ENCODE measurements around the gene FERMT1.

Gene FERMT1

GRCh38 chr20:6048391-6048790, 74.4 kb downstream of the FERMT1 start:
- DNase-seq, result no peak
- Histone ChIP-seq H3K4me3 (ENCODE audit: insufficient read depth, low read depth, low read length, poor library complexity, severe bottlenecking) (no peak overlapping the region), H3K27ac (ENCODE audit: insufficient read depth, low read length, poor library complexity, severe bottlenecking) (no peak overlapping the region), H3K9me3 (ENCODE audit: control insufficient read depth, low read length) (no peaks in the 10 kb centered on the region), H3K4me1 (ENCODE audit: control insufficient read depth, insufficient read depth, low read length, poor library complexity, severe bottlenecking) (no peaks in the 10 kb centered on the region), H3K27me3 (replicated peaks; ENCODE audit: control insufficient read depth, insufficient read depth, low read length, poor library complexity, severe bottlenecking) (peaks cover 6% of the 10 kb centered on the region), H3K36me3 (ENCODE audit: control insufficient read depth, insufficient read depth, low read length) (no peaks in the 10 kb centered on the region)

- no peak for DNase-seq
- H3K4me1 ChIP-seq (ENCODE audit: control insufficient read depth, insufficient read depth, low read length, poor library complexity, severe bottlenecking), result no peaks in the 10 kb centered on the region
- no peaks in the 10 kb centered on the region for H3K9me3 ChIP-seq (ENCODE audit: control insufficient read depth, low read length)
- H3K36me3 ChIP-seq (ENCODE audit: control insufficient read depth, insufficient read depth, low read length), result peaks cover 6% of the 10 kb centered on the region
- no peak overlapping the region for H3K27ac ChIP-seq (ENCODE audit: insufficient read depth, low read length, poor library complexity, severe bottlenecking)
- H3K27me3 ChIP-seq (replicated peaks; ENCODE audit: control insufficient read depth, insufficient read depth, low read length, poor library complexity, severe bottlenecking), result no peaks in the 10 kb centered on the region
- H3K4me3 ChIP-seq (ENCODE audit: insufficient read depth, low read depth, low read length, poor library complexity, severe bottlenecking), result no peak overlapping the region
These were observed 76.4 kb downstream of the FERMT1 start for GRCh38 chr20:6046432-6046831.

GRCh38 chr20:6045566-6045965, 77.3 kb downstream of the FERMT1 start:
- no peaks in the 10 kb centered on the region for H3K4me1 ChIP-seq (ENCODE audit: control insufficient read depth, insufficient read depth, low read length, poor library complexity, severe bottlenecking)
- H3K9me3 ChIP-seq (ENCODE audit: control insufficient read depth, low read length), result no peaks in the 10 kb centered on the region
- peaks cover 14% of the 10 kb centered on the region for H3K36me3 ChIP-seq (ENCODE audit: control insufficient read depth, insufficient read depth, low read length)
- H3K4me3 ChIP-seq (ENCODE audit: insufficient read depth, low read depth, low read length, poor library complexity, severe bottlenecking), result no peak overlapping the region
- no peaks in the 10 kb centered on the region for H3K27me3 ChIP-seq (replicated peaks; ENCODE audit: control insufficient read depth, insufficient read depth, low read length, poor library complexity, severe bottlenecking)
- H3K27ac ChIP-seq (ENCODE audit: insufficient read depth, low read length, poor library complexity, severe bottlenecking), result no peak overlapping the region
- no peak for DNase-seq

- no peak overlapping the region for H3K27ac ChIP-seq (ENCODE audit: insufficient read depth, low read length, poor library complexity, severe bottlenecking)
- H3K4me1 ChIP-seq (ENCODE audit: control insufficient read depth, insufficient read depth, low read length, poor library complexity, severe bottlenecking), result no peaks in the 10 kb centered on the region
- no peak for DNase-seq
- no peaks in the 10 kb centered on the region for H3K9me3 ChIP-seq (ENCODE audit: control insufficient read depth, low read length)
- H3K27me3 ChIP-seq (replicated peaks; ENCODE audit: control insufficient read depth, insufficient read depth, low read length, poor library complexity, severe bottlenecking), result no peaks in the 10 kb centered on the region
- H3K36me3 ChIP-seq (ENCODE audit: control insufficient read depth, insufficient read depth, low read length), result peaks cover 21% of the 10 kb centered on the region
- no peak overlapping the region for H3K4me3 ChIP-seq (ENCODE audit: insufficient read depth, low read depth, low read length, poor library complexity, severe bottlenecking)
These were observed 78.7 kb downstream of the FERMT1 start for GRCh38 chr20:6044115-6044514.

- no peaks in the 10 kb centered on the region for H3K9me3 ChIP-seq (ENCODE audit: control insufficient read depth, low read length)
These were observed 81.0 kb downstream of the FERMT1 start for GRCh38 chr20:6041808-6042265.

GRCh38 chr20:6040958-6041807, 81.6 kb downstream of the FERMT1 start:
- Histone ChIP-seq H3K27ac (ENCODE audit: insufficient read depth, low read length, poor library complexity, severe bottlenecking) (no peak overlapping the region), H3K36me3 (ENCODE audit: control insufficient read depth, insufficient read depth, low read length) (peaks cover 33% of the 10 kb centered on the region)

More at GRCh38 chr20:6041808-6042265, 81.0 kb downstream of the FERMT1 start:
- no peak for DNase-seq
- H3K4me1 ChIP-seq (ENCODE audit: control insufficient read depth, insufficient read depth, low read length, poor library complexity, severe bottlenecking), result no peaks in the 10 kb centered on the region
- no peak overlapping the region for H3K27ac ChIP-seq (ENCODE audit: insufficient read depth, low read length, poor library complexity, severe bottlenecking)
- peaks cover 27% of the 10 kb centered on the region for H3K36me3 ChIP-seq (ENCODE audit: control insufficient read depth, insufficient read depth, low read length)
- no peak overlapping the region for H3K4me3 ChIP-seq (ENCODE audit: insufficient read depth, low read depth, low read length, poor library complexity, severe bottlenecking)
- no peaks in the 10 kb centered on the region for H3K27me3 ChIP-seq (replicated peaks; ENCODE audit: control insufficient read depth, insufficient read depth, low read length, poor library complexity, severe bottlenecking)

GRCh38 chr20:6040540-6040939, 82.3 kb downstream of the FERMT1 start:
- no peak overlapping the region for H3K27ac ChIP-seq (ENCODE audit: insufficient read depth, low read length, poor library complexity, severe bottlenecking)
- DNase-seq, result no peak
- no peak overlapping the region for H3K4me3 ChIP-seq (ENCODE audit: insufficient read depth, low read depth, low read length, poor library complexity, severe bottlenecking)
- H3K36me3 ChIP-seq (ENCODE audit: control insufficient read depth, insufficient read depth, low read length), result peaks cover 34% of the 10 kb centered on the region
- H3K9me3 ChIP-seq (ENCODE audit: control insufficient read depth, low read length), result no peaks in the 10 kb centered on the region
- no peaks in the 10 kb centered on the region for H3K27me3 ChIP-seq (replicated peaks; ENCODE audit: control insufficient read depth, insufficient read depth, low read length, poor library complexity, severe bottlenecking)
- no peaks in the 10 kb centered on the region for H3K4me1 ChIP-seq (ENCODE audit: control insufficient read depth, insufficient read depth, low read length, poor library complexity, severe bottlenecking)

More at GRCh38 chr20:6040958-6041807, 81.6 kb downstream of the FERMT1 start:
- Histone ChIP-seq H3K4me1 (ENCODE audit: control insufficient read depth, insufficient read depth, low read length, poor library complexity, severe bottlenecking) (no peaks in the 10 kb centered on the region), H3K27me3 (replicated peaks; ENCODE audit: control insufficient read depth, insufficient read depth, low read length, poor library complexity, severe bottlenecking) (no peaks in the 10 kb centered on the region), H3K9me3 (ENCODE audit: control insufficient read depth, low read length) (no peaks in the 10 kb centered on the region), H3K4me3 (ENCODE audit: insufficient read depth, low read depth, low read length, poor library complexity, severe bottlenecking) (no peak overlapping the region)
- no peak for DNase-seq

- no peak overlapping the region for H3K27ac ChIP-seq (ENCODE audit: insufficient read depth, low read length, poor library complexity, severe bottlenecking)
- H3K4me1 ChIP-seq (ENCODE audit: control insufficient read depth, insufficient read depth, low read length, poor library complexity, severe bottlenecking), result no peaks in the 10 kb centered on the region
- no peaks in the 10 kb centered on the region for H3K9me3 ChIP-seq (ENCODE audit: control insufficient read depth, low read length)
- DNase-seq, result no peak
- H3K27me3 ChIP-seq (replicated peaks; ENCODE audit: control insufficient read depth, insufficient read depth, low read length, poor library complexity, severe bottlenecking), result no peaks in the 10 kb centered on the region
- H3K4me3 ChIP-seq (ENCODE audit: insufficient read depth, low read depth, low read length, poor library complexity, severe bottlenecking), result no peak overlapping the region
- H3K36me3 ChIP-seq (ENCODE audit: control insufficient read depth, insufficient read depth, low read length), result peaks cover 34% of the 10 kb centered on the region
These were observed 83.1 kb downstream of the FERMT1 start for GRCh38 chr20:6039766-6040165.

GRCh38 chr20:6038256-6038655, 84.6 kb downstream of the FERMT1 start:
- H3K27ac ChIP-seq (ENCODE audit: insufficient read depth, low read length, poor library complexity, severe bottlenecking), result no peak overlapping the region
- H3K4me1 ChIP-seq (ENCODE audit: control insufficient read depth, insufficient read depth, low read length, poor library complexity, severe bottlenecking), result no peaks in the 10 kb centered on the region
- DNase-seq, result no peak
- H3K36me3 ChIP-seq (ENCODE audit: control insufficient read depth, insufficient read depth, low read length), result peaks cover 46% of the 10 kb centered on the region
- H3K4me3 ChIP-seq (ENCODE audit: insufficient read depth, low read depth, low read length, poor library complexity, severe bottlenecking), result no peak overlapping the region
- no peaks in the 10 kb centered on the region for H3K9me3 ChIP-seq (ENCODE audit: control insufficient read depth, low read length)
- H3K27me3 ChIP-seq (replicated peaks; ENCODE audit: control insufficient read depth, insufficient read depth, low read length, poor library complexity, severe bottlenecking), result no peaks in the 10 kb centered on the region

GRCh38 chr20:6037082-6037481, 85.7 kb downstream of the FERMT1 start:
- no peak overlapping the region for H3K27ac ChIP-seq (ENCODE audit: insufficient read depth, low read length, poor library complexity, severe bottlenecking)
- H3K4me1 ChIP-seq (ENCODE audit: control insufficient read depth, insufficient read depth, low read length, poor library complexity, severe bottlenecking), result no peaks in the 10 kb centered on the region
- no peaks in the 10 kb centered on the region for H3K27me3 ChIP-seq (replicated peaks; ENCODE audit: control insufficient read depth, insufficient read depth, low read length, poor library complexity, severe bottlenecking)
- DNase-seq, result no peak
- no peak overlapping the region for H3K4me3 ChIP-seq (ENCODE audit: insufficient read depth, low read depth, low read length, poor library complexity, severe bottlenecking)
- peaks cover 53% of the 10 kb centered on the region for H3K36me3 ChIP-seq (ENCODE audit: control insufficient read depth, insufficient read depth, low read length)
- H3K9me3 ChIP-seq (ENCODE audit: control insufficient read depth, low read length), result no peaks in the 10 kb centered on the region
